ENCODE results near the gene PACRG.

Gene PACRG

GRCh38 chr6:163021054-163021453, 293.3 kb downstream of the PACRG start:
- no peak for DNase-seq

GRCh38 chr6:163023700-163024099, 295.9 kb downstream of the PACRG start:
- no peak for DNase-seq

DNA sequence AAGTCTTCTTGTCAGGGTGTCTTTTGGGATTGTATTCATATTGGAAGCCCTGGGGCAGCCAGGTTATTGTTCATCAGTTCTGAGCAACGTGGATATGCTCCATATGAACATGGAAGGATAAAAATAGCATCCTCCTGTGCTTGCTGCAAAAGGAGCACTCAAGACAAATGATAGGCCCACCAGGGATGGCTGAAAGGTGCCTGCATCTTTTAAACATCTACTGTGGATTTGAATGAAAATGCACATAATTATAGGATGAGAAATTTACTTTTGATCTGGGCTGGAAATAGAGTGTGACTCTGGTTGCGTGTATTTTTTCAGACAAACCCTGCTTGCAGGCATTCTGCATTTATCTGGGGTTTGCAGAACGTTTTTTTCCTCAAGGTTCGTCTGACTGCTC, 299.1 kb downstream of the PACRG start:
- no peak for DNase-seq

DNA sequence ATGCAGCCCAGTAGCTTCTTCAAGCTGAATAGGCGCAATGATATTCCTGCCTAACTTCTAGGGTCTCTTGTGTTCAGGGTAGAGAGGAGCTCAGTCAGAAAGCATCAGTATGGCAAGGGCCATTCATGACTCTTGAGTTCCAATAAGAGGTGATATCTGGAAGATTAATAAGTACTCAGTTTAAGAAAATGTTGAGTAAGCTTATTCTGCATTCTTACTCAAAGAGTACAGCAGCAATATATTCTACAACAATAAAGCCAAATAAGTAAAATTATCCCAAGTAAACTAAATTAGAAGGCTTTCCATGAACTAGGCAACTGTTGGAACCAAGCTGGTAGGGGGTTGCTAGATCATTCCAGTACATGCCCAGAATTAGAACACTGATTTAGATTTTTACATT, 303.2 kb downstream of the PACRG start:
- DNase-seq = no peak

GRCh38 chr6:163031931-163032330, 304.2 kb downstream of the PACRG start:
- no peak for DNase-seq

- no peak for DNase-seq
Observed at GRCh38 chr6:163036160-163036645, 308.4 kb downstream of the PACRG start.

- no peak for DNase-seq
Observed at GRCh38 chr6:163038317-163038716, 310.5 kb downstream of the PACRG start.

- DNase-seq = no peak
Observed at GRCh38 chr6:163048345-163048744, 320.6 kb downstream of the PACRG start.

DNA sequence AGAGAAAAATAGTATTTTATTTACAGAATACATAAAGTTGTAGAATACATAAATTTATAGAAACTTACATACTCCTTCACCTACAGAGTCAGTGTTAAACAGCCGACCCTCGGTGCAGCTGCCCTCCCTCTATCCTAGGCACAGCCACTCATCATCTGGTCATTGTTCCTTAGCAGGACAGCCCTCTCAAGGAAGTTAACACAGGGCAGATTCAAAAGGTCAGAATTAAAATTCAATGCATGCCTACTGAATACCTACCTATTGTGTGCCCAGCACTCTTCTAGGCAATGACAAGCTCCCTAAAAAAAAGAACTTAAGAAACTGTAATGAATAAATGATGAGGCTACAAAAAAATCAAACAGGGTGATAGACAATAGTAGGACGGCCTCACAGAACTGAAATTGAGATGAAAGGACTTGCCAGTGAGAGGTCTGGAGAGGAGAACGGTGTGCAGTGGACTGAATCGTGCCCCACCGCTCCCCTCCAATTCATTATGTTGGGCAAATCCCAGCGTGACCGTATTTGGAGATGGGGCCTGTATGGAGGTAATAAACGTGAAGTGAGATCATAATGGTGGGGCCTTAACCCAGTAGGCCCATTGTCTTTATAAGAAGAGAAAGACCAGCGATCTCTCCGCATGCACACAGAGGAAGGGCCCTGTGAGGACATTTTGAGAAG, 326.0 kb downstream of the PACRG start:
- no peak for DNase-seq

- DNase-seq = no peak
Observed at GRCh38 chr6:163054641-163055040, 326.9 kb downstream of the PACRG start.

DNA sequence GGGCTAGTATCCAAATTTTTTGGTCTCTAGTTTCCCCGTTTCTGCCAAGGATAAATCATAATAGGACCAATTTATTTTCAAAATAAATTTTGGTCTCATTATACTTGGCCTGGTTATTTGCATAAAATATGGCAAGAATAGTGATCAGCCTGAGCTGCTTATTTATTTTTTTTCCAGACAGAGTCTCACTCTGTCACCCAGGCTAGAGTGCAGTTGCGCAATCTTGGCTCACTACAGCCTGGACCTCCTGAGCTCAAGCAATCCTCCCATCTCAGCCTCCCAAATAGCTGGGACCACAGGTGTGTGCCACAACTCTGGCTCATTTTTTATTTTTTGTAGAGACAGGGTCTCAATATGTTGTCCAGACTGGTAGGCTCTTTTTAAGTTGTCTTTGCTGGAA, 329.5 kb downstream of the PACRG start:
- DNase-seq = no peak

- DNase-seq = no peak
Observed at GRCh38 chr6:163062790-163063189, 335.0 kb downstream of the PACRG start.

DNA sequence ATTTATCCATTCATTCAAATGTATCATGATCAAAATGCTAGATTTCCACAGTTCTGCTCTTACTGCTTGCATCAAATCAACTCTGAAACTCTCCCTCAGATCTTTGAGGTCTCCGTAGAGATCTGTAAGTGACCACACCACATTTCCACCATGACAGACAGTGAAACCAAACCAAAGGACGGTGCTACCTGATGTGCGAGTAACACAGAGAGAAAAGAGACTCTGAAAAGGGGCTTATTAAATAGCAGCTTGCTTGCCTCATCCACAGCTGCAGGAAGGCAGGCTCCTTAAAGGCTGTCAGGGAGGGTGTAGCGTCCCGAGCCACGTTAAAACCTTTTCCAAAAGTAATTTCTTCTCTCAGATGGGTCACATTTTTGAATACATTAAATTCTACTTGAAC, 335.8 kb downstream of the PACRG start:
- no peak for DNase-seq

GRCh38 chr6:163064397-163064796, 336.6 kb downstream of the PACRG start:
- DNase-seq = no peak

DNA sequence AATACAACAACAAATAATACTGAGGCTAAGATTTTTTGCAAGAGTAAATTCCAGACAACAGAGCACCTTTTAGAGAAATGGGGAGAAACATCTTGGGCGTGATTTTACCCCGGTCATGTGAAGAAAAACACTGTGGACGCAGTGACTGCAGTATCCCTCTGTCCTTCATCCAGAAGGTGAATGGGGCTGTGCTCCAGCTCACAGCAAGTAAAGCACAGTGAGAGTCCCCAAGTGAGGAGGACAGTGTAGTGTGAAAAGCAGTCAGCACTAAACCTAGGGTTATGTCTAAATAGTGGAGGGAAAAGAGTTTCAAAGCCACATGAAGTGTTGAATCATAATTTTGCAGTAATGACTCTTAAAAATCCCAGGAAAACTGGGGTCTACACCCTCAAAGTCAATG, 338.4 kb downstream of the PACRG start:
- DNase-seq = no peak

- DNase-seq = no peak
Observed at GRCh38 chr6:163077134-163077533, 349.4 kb downstream of the PACRG start.

GRCh38 chr6:163078712-163079111, 350.9 kb downstream of the PACRG start:
- no peak for DNase-seq

DNA sequence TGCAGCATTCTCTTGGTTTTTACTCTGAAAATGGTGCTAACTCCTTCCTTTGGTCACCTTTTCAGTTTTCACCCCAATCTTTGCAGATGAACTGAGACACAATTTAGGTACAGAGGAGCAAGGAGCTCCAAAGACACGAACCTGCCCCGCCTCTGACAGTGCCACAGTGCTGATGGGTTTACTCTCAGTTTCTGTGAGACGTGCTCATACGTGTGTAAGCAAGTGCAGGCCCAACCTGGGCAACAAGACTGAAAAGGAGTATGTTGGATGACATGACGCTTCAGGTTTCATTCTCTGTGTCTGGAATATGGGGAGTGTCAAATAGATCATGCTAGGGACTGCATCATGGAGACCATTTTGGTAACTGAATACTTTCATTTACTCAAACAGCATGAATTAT, 352.5 kb downstream of the PACRG start:
- DNase-seq = no peak

DNA sequence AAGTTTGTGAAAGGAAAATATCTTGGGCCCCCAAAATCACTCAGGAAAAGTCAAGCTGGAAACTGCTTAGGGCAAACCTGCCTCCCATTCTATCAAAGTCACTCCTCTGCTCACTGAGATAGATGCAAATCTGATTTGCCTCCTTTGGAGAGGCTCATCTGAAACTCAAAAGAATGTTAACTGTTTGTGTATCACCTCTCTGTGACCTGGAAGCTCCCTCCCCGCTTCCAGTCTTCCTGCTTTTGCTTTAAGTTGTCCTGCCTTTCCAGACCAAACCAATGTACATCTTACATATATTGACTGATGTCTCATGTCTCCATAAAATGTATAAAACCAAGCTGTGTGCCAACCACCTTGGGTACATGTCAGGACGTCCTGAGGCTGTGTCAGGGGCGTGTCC, 355.4 kb downstream of the PACRG start:
- DNase-seq = no peak

- no peak for DNase-seq
Observed at GRCh38 chr6:163085426-163085825, 357.7 kb downstream of the PACRG start.

DNA sequence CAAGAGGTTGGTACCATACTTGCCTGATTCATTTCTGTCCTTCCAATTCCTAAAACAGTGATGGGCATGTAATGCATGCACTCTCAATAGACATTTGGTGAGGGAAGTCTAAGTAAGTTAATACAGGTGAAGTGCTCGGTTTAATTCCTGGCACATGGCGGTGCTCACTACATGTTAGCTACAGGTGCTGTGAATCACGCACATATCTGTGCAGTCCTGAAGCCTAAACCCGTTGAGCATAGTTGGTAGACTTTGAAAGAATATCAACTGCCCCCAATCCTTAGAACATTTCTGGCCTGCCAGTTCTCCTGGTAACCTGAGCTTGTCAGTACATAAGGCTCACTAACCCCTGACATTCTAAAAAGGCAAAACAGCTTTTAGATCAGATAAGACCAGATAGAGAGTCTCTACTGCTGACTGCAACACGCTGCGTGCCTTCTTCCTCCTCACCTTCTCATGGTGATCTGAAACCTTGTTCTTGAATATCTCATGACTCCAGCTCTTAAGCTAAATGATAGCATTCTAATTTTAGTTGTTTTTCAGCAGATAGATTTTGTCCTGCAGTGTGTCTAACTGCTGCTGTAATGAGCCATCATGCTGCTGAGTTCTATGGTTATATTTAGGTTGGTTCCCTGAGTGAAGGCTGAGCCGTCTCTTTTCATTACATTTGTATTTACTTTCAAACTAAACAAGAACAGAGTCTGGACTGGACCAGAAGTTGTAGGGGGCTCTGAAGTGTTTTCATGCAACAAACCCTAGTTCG, 358.3 kb downstream of the PACRG start:
- DNase-seq = no peak

GRCh38 chr6:163086624-163086920, 358.8 kb downstream of the PACRG start:
- DNase-seq = no peak

DNA sequence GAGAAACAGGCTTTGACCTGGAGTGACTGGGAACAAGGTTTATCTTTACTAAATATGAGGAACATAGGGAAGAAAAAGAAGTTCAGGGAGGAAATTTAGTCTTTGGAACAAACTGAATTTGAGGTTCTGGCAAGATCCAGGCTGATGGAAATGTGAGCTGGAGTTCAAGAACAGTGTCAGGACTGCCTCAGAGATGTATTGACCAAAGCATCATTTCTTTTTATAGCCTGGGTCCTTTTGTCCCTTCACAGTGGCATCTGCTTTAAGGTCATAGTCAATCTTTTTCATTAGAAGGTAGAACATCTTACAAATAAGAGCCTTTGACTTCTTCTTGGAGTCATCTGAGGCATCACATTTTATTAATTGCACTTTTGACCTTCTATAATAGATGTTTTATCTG, 360.2 kb downstream of the PACRG start:
- DNase-seq = no peak

DNA sequence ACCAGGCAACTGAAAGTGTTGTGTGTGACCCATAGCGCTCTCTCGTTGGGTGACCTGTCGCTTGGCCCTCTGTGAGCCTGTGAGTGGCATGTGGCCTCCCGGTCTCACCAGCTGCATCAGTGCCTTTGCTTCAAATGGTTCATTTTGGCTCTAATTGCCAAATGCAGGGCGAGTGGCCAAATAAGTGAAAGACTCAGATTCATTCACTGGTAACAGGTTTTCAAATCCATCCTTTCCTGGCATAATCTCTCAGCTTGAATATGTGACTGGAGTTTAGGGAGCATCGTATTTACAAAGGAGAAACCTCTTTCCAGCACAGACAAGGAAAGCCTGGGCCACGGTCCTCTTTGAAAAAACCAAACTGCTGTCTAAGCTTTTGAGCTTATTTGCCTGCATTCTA, 365.1 kb downstream of the PACRG start:
- DNase-seq = no peak

DNA sequence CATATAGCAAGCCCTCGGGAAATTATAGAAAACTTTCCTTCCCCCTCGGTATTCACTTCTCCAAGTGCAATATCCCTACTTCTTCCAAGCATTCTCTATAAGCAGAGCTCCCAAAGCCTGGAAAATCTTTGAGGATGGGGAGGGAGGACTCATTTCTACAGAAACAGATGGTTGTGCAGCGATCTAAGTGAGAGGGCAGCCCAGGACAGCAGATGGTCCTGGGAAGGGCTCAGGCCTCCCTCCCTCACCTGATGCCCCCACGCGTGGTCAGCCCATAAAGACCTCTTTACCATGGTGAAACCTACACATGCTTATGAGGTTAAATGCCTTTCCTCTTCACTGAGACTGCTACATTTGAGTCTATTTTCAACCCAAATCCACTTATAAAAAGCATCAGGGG, 367.1 kb downstream of the PACRG start:
- no peak for DNase-seq
